SIG-M5 treated with dmso at 0.1 percent for 504 hours (cell line): ENCODE results near the gene PTPRD.
"Not testable (repeated sequence)": the region's sequence is repeated elsewhere in the genome, so short reads cannot be mapped to it uniquely, and the experiment has no call there.

ENCODE experiments used
- DNase-seq: peaks from one replicate; lab custom pipeline; 2025; ENCODE audit not compliant: unreplicated experiment; lab: John Stamatoyannopoulos, UW

Gene PTPRD

GRCh38 chr9:9078301-9078700 is 1534.5 kb downstream of the PTPRD start:
- DNase-seq = no peak

GRCh38 chr9:9061627-9062026 is 1551.2 kb downstream of the PTPRD start:
- no peak for DNase-seq

GRCh38 chr9:9054354-9054992 is 1558.3 kb downstream of the PTPRD start:
- DNase-seq = no peak

GRCh38 chr9:9045572-9045971 is 1567.2 kb downstream of the PTPRD start:
- no peak for DNase-seq

- DNase-seq = no peak
Observed at GRCh38 chr9:9045072-9045471, 1567.7 kb downstream of the PTPRD start.

GRCh38 chr9:9043788-9044187 is 1569.0 kb downstream of the PTPRD start:
- not testable (repeated sequence) for DNase-seq

- DNase-seq = no peak
Observed at GRCh38 chr9:9041756-9042155, 1571.0 kb downstream of the PTPRD start.

- DNase-seq = no peak
Observed at GRCh38 chr9:9033022-9033421, 1579.8 kb downstream of the PTPRD start.

GRCh38 chr9:9016597-9016996 is 1596.2 kb downstream of the PTPRD start:
- no peak for DNase-seq

GRCh38 chr9:9004810-9005209 is 1608.0 kb downstream of the PTPRD start:
- no peak for DNase-seq

GRCh38 chr9:9002826-9003583 is 1609.8 kb downstream of the PTPRD start:
- no peak for DNase-seq

- no peak for DNase-seq
Observed at GRCh38 chr9:8980496-8981013, 1632.2 kb downstream of the PTPRD start.

- DNase-seq = no peak
Observed at GRCh38 chr9:8978334-8978733, 1634.5 kb downstream of the PTPRD start.

- not testable (repeated sequence) for DNase-seq
Observed at GRCh38 chr9:8968350-8968749, 1644.5 kb downstream of the PTPRD start.

- DNase-seq = no peak
Observed at GRCh38 chr9:8963885-8964284, 1648.9 kb downstream of the PTPRD start.

- DNase-seq = no peak
Observed at GRCh38 chr9:8962084-8962483, 1650.7 kb downstream of the PTPRD start.

GRCh38 chr9:8961186-8961851 is 1651.5 kb downstream of the PTPRD start:
- no peak for DNase-seq

- no peak for DNase-seq
Observed at GRCh38 chr9:8960254-8960653, 1652.5 kb downstream of the PTPRD start.

GRCh38 chr9:8958358-8958757 is 1654.4 kb downstream of the PTPRD start:
- no peak for DNase-seq

- DNase-seq = no peak
Observed at GRCh38 chr9:8955315-8955714, 1657.5 kb downstream of the PTPRD start.

- DNase-seq = no peak
Observed at GRCh38 chr9:8946461-8946860, 1666.3 kb downstream of the PTPRD start.

- no peak for DNase-seq
Observed at GRCh38 chr9:8943392-8943791, 1669.4 kb downstream of the PTPRD start.
